Stromal cell of bone marrow (primary cell): ENCODE results near the gene PANX3.

ENCODE experiments used
- DNase-seq: peaks from one replicate; pipeline ENCODE4 v3.0.0-alpha.2; 2012; ENCODE audit warnings: low read depth

PANX3 gene

DNA sequence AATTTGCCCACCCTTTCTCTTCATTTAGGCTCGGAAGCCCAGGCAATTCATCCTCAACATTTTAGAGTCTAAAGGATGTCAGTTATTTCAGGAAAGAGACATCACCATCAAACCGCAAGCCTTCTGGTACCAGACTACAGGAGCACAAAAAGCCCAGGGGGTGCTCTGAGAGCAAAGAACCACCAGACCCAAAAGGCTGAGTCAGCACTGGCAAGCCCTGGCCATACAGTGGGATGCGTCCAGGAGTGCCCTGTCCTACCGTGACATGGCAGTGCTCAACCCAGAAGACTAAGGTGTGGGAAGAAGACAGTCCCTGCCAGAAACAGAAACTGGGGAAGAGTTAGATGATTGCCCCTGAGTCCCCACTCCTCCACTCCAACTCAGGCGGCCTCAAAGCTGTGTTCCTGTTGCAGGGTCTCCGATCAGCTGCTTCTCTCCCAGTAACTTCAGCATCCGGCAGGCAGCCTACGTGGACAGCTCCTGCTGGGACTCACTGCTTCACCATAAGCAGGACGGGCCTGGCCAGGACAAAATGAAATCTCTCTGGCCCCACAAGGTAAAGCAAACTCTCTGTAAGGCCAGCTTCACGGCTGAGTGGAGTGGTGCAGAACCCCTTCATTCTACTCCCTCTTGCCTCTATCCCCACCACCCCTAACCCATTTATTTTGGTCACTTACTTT is 1.5 kb downstream of the PANX3 start:
- DNase-seq, result no peak

DNA sequence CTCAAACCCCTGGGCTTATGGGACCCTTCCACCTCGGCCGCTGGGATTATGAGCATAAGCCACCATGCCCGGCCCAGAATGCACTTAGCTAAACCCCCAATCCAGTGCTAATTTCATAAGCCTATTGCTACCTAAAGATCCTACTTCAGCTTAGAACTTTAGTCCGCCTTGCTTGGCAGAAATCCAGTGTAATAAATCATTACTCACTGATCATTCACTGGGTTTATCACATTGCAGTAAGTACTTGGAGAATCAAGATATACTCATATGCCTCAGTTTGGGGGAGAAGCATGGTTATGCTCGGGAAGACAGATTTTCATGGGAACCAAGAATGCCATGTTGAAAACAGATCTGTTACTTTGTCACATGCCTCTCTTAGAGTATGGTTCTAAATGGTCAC is 7.6 kb downstream of the PANX3 start:
- DNase-seq, result no peak

DNA sequence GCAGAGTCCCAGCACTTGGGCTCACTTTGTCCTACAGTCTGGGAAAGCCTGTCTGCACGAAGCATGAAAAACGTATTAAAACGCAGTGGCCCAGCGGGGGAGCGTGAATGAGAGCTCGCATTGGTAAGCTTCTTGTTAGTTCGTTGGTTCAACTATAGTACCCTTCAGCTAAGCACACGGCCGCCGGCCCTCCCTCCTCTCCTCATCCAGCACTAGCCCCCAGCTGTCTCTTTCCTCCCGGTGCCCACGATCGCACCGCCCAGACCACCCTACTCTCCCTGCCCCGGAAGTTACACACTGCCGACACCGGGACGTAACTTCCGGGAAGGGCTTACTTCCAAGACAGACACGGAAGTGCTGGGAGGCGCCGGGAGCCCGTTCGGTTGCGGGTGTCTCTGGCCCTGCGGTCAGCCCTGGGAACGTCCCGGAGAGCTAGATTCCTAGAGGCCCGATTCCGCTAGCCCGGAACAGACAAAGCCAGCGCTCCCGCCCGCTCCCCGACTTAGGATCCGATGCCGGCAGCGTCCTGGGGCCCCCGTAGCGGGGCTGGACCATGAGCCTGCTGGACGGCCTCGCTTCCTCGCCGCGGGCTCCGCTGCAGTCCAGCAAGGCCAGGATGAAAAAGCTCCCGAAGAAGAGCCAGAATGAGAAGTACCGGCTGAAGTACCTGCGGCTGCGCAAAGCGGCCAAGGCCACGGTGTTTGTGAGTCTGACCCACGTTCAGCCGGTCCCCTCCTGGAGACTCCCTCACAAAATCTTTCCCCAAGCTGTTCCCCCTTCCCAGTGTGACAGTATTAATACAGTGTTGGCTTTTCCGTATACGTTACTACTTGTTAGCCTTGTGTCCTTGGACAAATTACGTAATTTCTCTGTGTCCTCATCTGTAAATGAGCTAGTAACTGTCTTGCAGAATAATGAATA is 11.6 kb downstream of the PANX3 start, which contains the start of gene TBRG1:
TSS of gene TBRG1 (plus strand) at position 334 of the 921 bp plus-strand sequence. CDS start at position 554, 220 bp downstream.
- peak; percentile 83 for DNase-seq

DNA sequence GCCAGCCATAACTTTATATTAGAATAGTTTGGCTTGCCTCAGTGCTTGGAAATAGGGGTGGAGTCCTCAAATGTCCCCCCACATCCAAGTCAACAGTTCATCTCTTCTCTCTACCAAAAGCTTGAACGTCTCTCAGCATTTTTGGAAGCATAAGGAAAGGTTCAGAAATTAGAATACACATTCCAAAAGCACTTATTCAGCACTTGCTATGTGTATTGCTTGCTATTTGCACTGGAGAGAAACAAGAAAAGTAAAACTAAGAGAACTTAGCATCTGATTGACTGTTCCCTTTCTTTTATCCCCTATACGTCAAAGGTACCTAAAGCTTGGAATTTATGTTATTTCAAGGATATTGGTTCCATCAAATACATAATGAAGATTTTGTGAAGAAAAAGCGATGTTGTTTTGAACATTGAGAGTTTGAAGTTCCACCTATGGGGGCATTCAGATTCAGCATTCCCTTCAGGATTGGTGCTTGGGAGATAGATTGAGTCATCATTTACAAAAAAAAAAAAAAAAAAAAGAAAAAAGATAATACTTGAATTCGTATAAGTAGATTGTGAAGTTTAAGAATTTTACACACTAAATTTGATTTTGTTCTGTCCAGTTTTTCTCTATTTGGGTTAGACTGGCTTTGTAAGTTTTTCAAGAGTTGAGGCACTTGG is 12.8 kb downstream of the PANX3 start:
- DNase-seq, result no peak

DNA sequence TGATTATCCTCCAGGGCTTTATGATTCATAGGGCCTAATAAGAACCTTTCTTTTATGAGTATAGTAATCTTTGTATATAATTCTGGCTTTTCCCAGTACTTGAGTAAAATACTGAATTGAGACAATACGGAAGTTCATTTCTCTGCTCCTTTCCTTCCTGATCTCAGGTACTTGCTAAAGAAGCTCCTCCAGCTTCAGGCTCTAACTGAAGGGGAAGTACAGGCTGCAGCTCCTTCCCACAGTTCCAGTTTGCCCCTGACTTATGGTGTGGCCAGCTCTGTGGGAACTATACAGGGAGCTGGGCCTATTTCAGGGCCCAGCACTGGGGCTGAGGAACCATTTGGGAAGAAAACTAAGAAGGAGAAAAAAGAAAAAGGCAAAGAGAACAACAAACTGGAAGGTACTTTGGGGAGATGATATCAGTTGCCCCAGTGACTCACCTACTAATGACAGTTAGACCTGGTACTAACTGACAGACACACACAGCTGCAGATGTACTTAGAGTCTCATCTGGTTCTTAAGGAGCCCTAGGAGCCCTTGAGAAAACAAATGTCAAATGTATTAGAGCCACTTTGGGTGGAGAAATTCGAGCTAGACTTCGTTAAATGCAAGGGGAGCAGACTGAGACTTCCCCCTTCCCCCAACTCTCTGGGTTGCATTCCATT is 14.4 kb downstream of the PANX3 start:
- no peak for DNase-seq

DNA sequence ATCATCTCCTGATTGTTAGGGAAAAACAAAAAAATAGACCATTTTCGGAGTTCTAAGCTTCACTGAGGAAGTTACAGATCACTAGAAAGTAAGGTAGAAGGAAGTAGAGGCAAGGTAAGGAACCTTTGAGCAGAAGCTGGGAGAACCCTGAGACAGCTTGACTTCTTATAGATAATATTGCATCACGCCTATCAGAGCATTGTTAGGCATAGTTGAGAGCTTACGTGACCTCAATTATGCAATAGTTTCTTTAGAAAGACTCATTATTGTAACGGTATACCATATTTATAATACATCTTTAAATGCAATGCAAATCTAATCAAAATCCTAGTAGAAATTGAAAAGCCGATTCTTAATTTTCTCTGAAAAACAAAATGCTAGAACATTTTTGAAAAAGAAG is 16.3 kb downstream of the PANX3 start:
- DNase-seq, result no peak

DNA sequence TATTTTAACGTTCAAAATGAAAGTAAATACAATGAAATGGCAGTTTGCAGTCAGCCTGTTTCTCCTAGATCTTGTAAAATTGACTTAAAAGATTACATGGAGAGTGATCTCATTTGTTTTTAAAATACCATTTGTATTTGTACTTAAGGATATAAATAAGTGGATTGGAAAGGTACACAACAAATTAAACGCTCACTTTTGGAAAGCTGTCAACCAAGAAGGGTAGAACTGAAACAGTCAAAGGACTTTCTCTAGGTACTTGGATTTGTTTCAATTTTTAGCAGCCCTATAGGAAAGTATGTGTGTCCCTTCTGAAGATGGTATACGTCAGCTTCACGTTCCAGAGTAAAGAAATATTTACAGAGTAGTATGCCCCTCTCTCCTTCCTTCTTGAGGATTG is 18.7 kb downstream of the PANX3 start:
- DNase-seq, result no peak

DNA sequence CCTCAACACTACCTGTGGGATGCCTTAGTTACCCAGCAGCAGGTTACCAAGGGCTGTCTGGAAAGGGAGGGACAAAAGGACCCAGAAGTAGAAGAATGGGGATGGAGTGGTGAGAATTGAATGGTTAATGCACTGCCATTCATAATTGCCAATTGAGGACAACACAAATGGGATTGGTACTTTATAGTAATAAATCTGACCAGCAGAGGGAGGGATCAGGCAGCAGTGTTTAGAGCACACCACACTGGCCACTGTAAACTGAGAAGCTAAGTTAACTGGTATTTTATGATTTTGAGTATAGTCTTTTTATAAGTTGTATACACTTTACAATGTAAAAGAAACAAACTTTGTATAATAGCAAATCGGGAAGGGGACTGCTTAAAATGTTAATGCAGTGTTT is 22.1 kb downstream of the PANX3 start:
- no peak for DNase-seq

DNA sequence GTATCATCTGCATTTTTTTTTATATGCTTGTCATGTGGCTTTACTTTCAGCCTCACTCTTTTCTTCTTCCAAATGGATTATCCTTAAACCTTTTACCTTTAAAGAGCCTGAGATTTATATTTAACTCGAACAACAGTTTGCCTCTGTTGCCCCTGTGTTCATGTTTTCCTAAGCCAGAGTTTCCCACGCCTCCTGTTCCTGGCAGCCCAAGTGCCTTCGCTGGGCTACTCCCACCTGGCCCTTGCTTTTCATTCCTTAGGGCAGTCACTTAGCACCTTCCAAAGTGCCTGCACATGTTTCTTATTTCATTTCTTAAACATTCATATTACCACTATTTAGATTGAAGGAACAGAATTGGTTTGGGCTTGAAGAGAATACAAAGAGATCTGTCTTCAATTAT is 24.7 kb downstream of the PANX3 start:
- DNase-seq, result no peak

DNA sequence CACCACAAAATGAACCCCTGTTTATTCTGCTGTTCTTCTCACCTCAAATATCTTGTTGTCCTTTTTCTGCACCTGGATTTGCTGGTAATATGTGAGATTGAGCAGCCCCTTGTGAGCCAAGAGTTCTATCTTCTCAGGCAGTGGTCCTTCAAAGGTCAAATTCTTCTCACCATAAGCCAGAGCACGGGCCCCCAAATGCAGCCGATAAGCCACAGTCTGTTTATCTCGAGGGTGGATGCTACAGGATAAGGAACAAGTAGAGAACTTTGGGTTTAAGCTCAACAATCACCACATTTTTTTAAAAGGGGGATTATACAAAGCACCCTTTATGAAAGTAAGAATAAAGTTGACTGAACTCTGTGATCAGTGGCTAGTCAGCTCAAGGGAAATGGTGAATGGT is 27.3 kb downstream of the PANX3 start:
- no peak for DNase-seq

DNA sequence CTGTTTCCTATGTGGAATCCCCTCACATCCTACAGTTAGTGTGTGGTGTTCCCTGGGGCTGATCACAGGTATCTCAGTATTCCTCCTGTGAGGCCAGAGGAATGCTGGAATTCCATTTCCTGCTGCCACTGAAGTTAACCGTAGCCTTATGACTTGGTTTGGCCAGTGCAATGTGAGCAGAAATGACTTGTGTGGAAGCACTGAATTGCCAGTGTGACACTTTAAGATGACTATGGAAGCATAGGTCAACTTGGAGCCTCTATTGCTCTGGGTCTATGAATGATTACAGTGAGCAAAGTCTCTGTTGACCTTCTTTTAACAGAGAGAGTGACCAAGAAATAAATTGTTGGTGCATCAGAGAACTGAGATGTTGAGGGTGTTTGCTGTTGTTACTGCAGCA is 28.0 kb downstream of the PANX3 start:
- DNase-seq, result no peak

DNA sequence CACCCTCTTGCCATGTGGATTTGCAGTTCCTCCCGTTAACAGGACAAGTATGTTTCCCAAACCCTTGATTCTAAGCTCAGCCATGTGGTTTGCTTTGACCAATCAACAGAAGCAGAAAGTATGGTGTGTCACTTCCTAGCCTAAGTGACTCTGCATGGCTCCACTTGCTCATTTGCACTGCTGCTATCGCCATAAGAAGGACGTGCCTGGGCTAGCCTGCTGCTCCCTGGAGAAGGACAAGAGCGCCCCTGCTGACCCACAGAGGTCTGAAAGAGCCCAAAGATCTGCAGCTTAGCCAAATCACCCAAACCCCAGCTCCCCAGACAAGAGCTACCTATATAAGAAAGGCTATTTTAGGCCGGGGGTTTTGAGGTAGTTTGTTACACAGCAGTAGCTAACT is 29.4 kb downstream of the PANX3 start:
- no peak for DNase-seq

DNA sequence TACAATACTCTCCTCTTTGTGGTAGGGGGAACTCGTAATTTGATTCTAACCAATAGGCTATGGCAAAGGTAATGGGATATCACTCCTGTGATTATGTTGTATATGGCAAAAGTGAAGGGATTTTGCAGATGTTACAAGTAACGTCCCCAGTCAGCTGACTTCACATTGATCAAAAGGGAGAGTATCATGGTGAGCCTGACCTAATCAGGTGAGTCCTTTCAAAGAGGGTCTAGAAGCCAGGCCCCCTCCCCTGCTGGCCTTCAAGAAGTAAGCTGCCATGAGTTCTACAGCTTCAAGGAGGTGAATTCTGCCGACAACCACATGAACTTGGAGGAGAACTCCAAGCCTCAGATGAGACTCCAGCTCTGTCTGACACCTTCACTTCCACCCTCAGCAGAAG is 31.4 kb downstream of the PANX3 start:
- no peak for DNase-seq

DNA sequence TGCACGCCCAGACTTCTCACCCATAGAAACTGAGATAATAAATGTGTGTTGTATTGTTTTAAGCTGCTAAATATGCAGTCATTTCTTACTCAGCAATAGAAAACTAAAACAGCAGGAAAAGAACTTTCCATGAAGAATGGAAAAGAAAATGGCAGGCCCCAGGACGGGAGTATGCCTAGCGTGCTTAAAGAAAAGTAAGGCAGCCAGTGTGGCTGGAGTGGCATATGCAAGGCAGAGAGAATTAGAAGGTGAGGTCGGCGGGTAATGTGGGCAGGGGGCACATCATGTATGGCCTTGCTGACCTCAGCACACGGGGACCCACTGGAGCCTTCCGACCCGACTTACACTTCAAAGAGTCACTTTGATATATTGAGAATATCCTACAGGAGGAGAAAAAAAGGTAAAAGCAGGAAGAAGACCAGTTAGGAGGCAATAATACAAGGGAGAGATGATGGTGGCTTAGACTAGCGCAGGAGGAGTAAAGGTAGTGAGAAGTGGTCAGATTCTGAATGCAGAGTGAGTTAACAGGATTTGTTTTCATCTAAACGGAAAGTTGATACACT is 31.9 kb downstream of the PANX3 start:
- DNase-seq, result no peak

DNA sequence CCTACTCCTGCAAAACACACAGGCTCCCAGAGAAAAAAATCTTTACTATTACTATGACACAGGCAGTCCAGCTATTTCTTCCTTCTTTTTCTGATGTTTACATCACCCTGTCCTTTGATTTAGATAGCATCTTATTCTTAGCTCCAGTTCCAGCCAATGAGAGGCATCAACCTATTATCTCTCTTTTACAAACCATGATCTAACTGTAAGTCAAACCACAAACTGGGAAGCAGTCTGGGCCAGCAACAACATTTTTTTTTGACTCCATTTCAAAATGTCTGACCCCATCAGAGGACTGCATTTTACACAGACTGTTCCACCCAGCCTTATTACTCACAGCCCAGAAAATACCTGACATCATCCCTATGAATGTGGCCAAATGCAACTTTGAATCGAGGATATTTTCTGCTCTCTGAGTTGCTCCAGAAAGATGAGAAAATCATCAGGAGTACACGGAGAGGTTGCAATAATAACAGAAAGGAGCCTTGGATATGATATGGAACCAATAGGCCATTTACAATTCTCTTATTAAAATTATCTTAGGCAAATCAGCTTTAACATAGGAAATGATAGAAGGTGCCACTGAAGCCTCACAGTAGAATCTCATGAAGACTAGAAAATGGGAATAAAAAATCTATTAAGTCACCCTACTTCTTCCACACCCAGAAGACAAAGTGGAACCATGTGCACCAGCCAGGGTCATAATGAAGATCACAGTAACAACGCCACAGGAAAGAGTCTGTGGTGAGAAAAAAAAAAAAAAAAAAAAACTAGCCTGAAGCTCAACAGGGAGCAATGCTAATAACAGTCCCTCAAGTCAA is 32.6 kb downstream of the PANX3 start:
- DNase-seq, result peak; percentile 91

DNA sequence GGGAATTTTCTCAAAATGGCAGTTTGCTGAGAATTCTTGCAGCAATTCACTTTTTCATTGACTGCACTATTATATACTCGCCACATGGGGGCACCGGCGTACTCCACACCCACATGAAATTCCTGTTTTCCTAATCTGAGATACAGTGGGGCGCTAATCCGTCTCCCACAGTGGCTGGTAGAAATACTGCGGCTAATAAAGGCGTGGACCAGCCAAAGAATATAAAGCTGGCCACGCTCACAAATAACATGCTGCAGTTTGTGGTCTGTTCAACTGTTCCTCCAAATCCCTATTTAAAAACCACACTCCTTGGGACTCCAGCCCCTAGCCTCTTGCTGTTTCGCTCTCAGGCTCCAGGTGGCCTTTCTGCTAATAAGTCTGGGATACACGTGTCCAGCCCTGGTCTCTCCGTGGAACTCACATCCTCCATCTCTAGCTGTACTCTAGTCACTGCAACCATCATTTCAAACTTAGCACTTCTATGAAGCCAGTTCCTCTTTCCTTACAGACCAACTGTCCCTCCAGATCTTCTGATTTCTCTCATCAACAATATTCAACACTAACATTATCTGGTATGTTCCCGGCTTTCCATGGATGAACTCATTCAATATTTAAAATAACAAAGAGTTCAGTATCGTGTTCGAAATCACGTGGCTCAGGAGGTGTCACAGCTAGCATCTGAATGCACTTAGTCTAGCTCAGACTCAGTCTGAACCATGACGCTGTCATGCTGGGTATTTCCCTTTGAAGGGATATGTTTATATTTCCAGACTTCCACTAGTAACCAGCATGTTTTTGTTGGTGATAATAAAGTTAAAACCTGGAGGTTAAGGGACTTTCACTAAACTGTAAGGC is 33.4 kb downstream of the PANX3 start:
- DNase-seq, result peak; percentile 51

DNA sequence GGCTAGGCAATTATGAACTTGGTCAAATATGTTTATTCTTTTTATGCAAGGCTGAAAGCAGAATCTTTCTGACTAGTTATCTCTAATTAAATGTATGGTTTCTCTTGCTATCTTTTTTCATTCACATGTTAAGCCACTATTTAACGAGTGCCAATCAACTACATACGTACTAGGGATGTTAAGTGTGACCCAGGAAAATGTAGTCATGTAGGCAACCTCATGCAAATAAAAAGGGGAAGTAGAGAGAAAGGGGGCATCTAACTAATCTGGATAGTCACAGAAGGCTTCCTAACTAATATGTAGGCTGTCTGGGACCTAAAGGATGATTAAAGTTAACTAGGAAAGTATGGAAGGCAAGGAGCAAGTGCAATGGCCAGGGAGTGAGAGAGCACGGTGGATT is 34.9 kb downstream of the PANX3 start:
- no peak for DNase-seq

DNA sequence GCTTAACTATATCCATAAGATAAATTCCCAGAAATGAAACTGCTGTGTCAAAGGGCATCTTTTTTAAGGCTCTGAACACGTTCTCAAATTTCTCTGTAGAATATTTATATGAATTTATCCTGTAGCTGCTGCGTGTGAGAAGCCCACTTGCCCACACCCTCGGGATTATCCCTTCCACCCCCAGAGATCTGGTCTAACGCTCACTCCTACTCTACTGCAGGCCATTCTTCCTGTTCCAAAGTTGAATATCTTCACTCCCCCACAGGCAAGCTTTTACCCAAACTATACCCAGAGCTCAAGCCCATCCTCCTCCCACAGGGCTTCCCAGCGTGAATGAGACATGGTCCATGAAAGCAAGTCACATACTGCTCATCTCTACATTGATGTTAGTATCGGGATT is 37.4 kb downstream of the PANX3 start:
- DNase-seq, result no peak

DNA sequence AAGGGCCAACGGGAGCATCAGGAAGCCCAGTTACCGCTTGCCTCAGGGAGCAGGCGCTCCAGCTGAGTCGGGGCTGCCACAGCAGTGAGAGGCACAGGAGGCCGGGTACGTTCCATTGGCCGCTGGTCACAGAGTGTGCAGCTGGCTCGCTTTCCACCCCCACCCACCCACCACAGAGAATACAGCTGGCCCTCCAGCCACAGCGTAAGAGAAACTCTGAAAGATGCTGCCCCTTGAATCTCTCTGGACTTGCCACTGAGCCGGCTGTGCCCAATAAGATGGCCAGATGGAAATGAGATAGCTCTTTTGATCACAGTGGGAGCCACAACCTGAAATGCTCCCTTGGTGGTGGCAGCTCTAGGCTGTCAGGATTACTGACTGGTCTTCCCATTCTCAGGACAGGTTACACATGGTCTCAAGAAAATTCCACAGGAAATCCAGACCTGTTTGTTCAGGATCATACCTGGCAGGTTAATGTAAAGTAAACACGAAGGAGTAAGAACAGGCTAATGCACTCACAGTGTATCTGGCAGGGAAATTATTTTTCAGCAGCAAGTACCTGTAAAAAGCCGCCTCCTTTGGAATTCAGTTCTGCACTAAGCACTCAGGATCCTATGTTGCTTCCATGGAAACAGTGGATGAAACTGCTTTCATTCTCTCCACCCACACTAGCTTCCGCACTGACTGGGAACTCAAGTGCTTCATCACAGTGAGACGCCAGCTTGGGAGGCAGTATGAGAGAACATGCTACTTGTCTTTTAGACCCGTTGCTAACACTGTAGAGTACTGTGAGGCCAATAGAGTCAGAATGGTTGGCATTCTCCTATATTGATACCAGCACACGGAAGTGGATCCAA is 45.8 kb downstream of the PANX3 start:
- DNase-seq, result no peak
